ENCODE data around the gene SLC44A3. TPM values are rescaled to one million over a fixed set of nuclear protein-coding genes. Genes with fewer than 3 reads are reported as not detected.

The SLC44A3 gene
- polyA plus RNA-seq, 3 donors: not detected

- H3K79me2 ChIP-seq (ENCODE audit: insufficient read depth, low read length): no peaks in the 10 kb centered on the region
- no peaks in the 10 kb centered on the region for H3K9me3 ChIP-seq (replicated peaks in 1 of 2; ENCODE audit: control insufficient read depth in 1 of 2, insufficient read depth in 1 of 2, low read length in 2 of 2)
- Mint-ChIP-seq H3K27me3 (ENCODE audit: low read depth in 3 of 3) (peaks cover 3 to 32% (median 8%) of the 10 kb centered on the region in 3 donors), H3K9me3 (no peaks in the 10 kb centered on the region), H3K4me1 (no peaks in the 10 kb centered on the region), H3K27ac (no peak overlapping the region), H3K4me3 (no peak overlapping the region), H3K36me3 (no peaks in the 10 kb centered on the region)
- H3K27ac ChIP-seq (ENCODE audit: low read depth in 1 of 2, low read length in 2 of 2): no peak overlapping the region
- H3K27me3 ChIP-seq (ENCODE audit: control insufficient read depth in 2 of 2, insufficient read depth in 2 of 2, low read length in 2 of 2): peaks cover 0 to 1% of the 10 kb centered on the region in 2 donors
- WGBS (ENCODE audit: insufficient coverage): 64% methylated on average over 3 of the region's 4 CpGs
- no peak for TF ChIP-seq CTCF (IDR thresholded peaks at IDR 0.05)
- no peak overlapping the region for H2AFZ ChIP-seq (ENCODE audit: insufficient read depth, low read depth, low read length, poor library complexity, severe bottlenecking)
- intact Hi-C loops (cut with micrococcal nuclease): no loop called here
- no peak for DNase-seq
- H3K9ac ChIP-seq (ENCODE audit: insufficient read depth, low read length, poor library complexity, severe bottlenecking): no peak overlapping the region
- no peak overlapping the region for H3K4me2 ChIP-seq (replicated peaks; ENCODE audit: extremely low read depth, low read length, poor library complexity, severe bottlenecking)
- no peak overlapping the region for H3K4me3 ChIP-seq (replicated peaks in 1 of 3; ENCODE audit: low read depth in 2 of 3, low read length in 3 of 3)
- no peaks in the 10 kb centered on the region for H3K36me3 ChIP-seq (replicated peaks in 1 of 2; ENCODE audit: control insufficient read depth in 1 of 2, insufficient read depth in 2 of 2, low read length in 2 of 2)
- no peaks in the 10 kb centered on the region for H4K20me1 ChIP-seq (ENCODE audit: insufficient read depth, low read length)
- no peaks in the 10 kb centered on the region for H3K4me1 ChIP-seq (ENCODE audit: control insufficient read depth in 1 of 2, insufficient read depth in 2 of 2, low read length in 2 of 2)
Measured at GRCh38 chr1:94843846-94844245, 23.7 kb downstream of the SLC44A3 start.

GRCh38 chr1:94846308-94846707 lies 26.2 kb downstream of the SLC44A3 start:
- TF ChIP-seq CTCF (IDR thresholded peaks at IDR 0.05): no peak
- H3K4me1 ChIP-seq (ENCODE audit: control insufficient read depth in 1 of 2, insufficient read depth in 2 of 2, low read length in 2 of 2): no peaks in the 10 kb centered on the region
- H3K36me3 ChIP-seq (replicated peaks in 1 of 2; ENCODE audit: control insufficient read depth in 1 of 2, insufficient read depth in 2 of 2, low read length in 2 of 2): no peaks in the 10 kb centered on the region
- no peak for DNase-seq
- H4K20me1 ChIP-seq (ENCODE audit: insufficient read depth, low read length): no peaks in the 10 kb centered on the region
- H3K4me3 Mint-ChIP-seq: no peak overlapping the region
- no peaks in the 10 kb centered on the region for H3K4me1 Mint-ChIP-seq
- intact Hi-C loops (cut with micrococcal nuclease): no loop called here
- H3K9me3 ChIP-seq (replicated peaks in 1 of 2; ENCODE audit: control insufficient read depth in 1 of 2, insufficient read depth in 1 of 2, low read length in 2 of 2): no peaks in the 10 kb centered on the region
- no peak overlapping the region for H3K4me3 ChIP-seq (replicated peaks in 1 of 3; ENCODE audit: low read depth in 2 of 3, low read length in 3 of 3)
- no peaks in the 10 kb centered on the region for H3K36me3 Mint-ChIP-seq
- H2AFZ ChIP-seq (ENCODE audit: insufficient read depth, low read depth, low read length, poor library complexity, severe bottlenecking): no peak overlapping the region
- WGBS (ENCODE audit: insufficient coverage): 94% methylated on average over 4 of the region's 5 CpGs
- H3K27me3 Mint-ChIP-seq (ENCODE audit: low read depth in 3 of 3): peaks cover 3 to 25% (median 8%) of the 10 kb centered on the region in 3 donors
- no peak overlapping the region for H3K9ac ChIP-seq (ENCODE audit: insufficient read depth, low read length, poor library complexity, severe bottlenecking)
- peaks cover 0 to 2% of the 10 kb centered on the region in 2 donors for H3K27me3 ChIP-seq (ENCODE audit: control insufficient read depth in 2 of 2, insufficient read depth in 2 of 2, low read length in 2 of 2)
- H3K27ac Mint-ChIP-seq: no peak overlapping the region
- no peak overlapping the region for H3K4me2 ChIP-seq (replicated peaks; ENCODE audit: extremely low read depth, low read length, poor library complexity, severe bottlenecking)
- no peak overlapping the region for H3K27ac ChIP-seq (ENCODE audit: low read depth in 1 of 2, low read length in 2 of 2)
- H3K9me3 Mint-ChIP-seq: no peaks in the 10 kb centered on the region
- no peaks in the 10 kb centered on the region for H3K79me2 ChIP-seq (ENCODE audit: insufficient read depth, low read length)
